IPS DF 19.7 (cell line): ENCODE data around the gene TRIM16.
"Not testable (repeated sequence)": the region's sequence is repeated elsewhere in the genome, so short reads cannot be mapped to it uniquely, and the experiment has no call there.

Experiments
- DNase-seq: peaks from one replicate; pipeline ENCODE4 v3.0.0-alpha.2; 2013; ENCODE audit warnings: low read depth, low spot score

Gene TRIM16

DNA sequence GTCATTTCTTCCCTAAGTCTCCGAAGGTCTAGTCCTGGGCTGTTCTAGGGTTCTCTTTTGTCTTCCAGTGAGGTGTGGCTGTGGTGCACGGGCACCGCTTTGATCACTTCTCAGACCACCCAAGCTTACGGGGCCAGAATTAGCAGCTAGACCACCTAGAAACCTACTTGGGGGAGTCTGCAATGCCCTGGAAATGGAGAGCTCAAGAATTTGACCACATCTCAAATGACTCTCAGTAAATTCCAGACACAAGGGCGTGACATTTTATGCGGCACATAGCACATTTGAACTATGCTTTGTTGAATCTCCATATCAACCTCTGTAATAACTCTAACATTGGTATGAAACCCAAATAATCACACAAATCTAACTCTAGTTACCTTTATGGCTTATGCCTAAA lies 24.9 kb downstream of the TRIM16 start:
- no peak for DNase-seq

DNA sequence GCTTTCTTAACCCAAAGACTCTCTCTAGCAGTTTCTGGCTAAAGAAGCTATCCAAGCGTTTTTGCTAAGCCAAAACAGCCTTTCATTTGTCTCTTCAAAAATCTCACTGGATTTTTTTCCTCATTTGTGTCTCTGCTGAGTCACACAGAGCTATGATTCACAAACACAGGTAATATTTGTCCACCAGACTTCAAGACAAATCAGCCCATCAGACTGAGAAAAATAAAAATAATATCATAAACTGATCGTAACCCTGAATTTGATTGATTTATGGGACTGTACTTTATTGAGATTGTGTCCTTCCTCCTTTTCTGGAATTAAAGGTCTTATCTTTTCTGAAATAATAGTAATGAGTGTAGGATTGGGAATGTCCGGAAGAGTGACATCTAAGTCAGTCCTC lies 25.8 kb downstream of the TRIM16 start:
- DNase-seq = no peak

DNA sequence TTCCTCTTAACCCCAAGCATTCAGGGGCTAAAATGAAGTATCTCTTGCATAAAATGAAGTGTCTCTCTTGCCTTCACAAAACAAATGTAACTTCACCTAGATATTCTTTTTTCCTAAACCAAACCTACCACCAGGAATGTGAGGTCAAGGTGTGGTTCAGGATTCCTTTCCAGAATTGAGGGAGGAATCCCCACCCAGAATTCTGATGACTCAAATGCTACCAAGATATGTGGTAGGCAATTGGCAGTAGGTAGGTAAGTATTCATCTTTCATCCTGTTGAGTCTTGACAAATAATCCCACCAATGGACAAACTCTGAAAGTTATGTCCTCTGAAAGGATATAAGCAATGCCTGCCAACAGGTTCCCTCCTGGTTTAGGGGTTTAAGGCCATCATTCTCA lies 26.2 kb downstream of the TRIM16 start:
- DNase-seq = no peak

DNA sequence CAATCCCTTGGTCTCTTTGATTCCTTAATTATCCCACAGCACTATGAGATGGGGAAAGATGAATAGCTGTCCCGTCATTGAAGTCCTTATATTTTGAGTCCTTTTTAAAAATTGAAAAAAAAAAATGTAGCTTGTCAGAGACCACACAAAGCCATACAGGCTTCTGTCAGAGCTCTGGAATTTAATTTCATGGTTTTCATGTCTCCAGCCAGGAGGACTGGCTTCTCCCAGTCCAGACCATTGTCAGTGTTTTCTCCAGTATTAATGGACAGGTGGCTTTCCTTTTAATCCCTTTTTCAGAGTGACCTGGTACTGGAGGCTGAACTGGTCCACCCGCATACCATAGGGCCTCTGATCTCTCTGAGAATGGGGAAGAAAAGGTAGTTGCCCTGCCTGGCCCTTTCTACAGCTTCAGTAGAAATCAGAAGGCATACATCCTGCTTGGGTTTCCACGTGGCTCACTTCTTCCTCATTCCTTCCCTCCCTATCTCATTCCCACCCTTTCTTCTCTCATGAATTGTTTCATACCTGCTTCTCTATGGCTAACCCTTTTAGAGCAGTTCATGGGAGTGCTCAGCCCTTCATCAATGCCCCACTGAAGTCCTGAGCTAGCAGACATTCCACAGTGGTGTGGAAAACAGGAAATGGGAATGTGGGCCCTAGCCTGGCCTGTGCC lies 29.1 kb downstream of the TRIM16 start:
- no peak for DNase-seq

DNA sequence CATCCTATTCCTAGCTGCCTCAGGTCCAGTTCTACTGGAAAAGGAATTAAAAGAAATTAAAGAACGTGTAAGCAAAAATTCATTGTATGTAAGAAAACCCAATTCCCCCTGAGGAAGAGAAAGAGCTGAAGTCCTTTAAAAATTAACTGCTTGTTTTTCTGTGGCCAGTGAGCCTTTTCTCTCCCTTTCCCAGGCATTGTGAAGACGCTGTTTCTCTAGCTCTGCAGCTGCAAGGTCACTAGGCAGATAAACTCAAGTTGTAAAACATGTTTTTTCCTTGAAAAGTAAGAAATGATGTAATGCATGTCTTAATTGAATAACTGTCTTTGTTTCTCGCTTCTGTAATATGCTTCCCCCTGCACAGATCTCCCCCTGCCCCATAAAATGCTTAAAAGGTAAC lies 29.7 kb downstream of the TRIM16 start:
- not testable (repeated sequence) for DNase-seq

DNA sequence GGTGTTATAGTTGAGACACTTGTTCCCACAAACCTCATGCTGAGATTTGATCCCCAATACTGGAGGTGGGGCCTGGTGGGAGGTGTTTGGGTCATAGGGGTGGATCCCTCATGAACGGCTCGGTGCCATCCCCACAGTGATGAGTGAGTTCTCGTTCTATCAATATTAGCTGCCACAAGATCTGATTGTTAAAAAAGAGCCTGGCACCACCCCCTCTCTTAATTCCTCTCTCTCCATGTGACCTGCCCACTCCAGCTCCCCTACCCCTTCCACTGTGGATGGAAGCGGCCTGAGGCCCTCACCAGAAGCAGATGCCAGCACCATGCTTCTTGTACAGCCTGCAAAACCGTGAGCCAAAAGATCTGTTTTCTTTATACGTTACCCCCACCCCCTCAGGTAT lies 31.2 kb downstream of the TRIM16 start:
- no peak for DNase-seq

DNA sequence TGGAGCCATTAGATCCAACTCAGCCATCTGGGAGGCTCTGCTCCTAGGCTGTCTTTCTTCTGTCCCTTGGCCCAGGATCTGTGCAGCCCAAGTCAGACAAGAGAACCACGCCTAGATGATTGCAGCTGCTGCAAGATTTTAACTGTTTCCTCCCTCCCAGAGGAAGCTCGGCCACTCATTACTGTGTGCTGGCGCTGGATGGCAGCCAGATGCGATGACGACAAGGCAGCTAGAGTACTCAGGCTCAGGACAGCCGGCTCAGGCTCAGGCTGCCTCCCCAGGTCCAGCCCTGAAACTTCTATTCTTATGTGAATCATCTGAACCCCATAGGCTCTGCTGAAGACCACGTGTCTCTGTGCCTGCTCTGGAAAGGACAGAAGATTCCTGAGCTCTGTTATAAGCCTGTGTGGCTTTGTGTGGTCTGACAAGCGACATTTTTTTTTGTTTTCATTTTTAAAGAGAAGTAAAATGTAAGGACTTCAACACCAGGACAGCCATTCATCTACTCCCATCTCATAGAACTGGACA lies 32.5 kb downstream of the TRIM16 start:
- peak; percentile 77 for DNase-seq

DNA sequence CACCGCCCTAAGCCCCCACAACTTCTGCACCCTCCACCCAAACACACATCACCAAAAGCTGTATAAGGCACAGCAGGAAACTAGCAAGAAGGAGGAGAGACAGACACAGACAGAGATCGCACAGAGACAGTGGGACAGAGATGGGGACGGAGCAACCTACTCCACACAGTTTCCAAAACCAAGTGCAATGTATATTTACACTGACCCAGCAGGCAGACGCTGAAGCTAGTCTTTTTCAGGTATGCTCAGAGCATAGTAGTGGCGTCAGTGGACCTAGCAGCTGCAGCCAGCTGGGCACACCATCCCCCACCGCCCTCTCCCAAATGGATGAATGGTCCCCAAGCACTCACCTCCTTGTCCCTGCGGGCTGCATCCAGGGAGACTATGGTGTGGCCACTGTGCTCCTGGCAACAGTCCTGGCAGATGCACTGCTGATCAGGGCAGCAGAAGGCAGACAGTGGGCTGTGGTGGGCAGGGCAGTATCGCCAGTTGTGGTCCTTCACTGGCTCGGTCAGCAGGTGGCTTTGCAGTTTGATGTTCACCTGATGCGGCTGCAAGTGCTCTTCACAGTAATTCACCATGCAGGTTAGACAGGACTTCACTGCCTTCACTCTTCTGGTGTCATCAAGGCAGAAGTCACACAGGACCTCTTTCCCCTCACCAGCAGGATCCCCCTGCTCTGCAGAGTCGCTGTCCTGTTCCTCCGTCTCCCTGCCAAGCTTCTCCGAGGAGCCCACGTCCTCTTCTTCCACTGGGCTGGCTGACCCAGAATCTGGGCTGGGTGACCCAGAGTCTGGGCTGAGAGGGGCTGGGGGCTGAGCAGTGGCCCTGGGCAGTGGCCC lies 33.1 kb downstream of the TRIM16 start:
- no peak for DNase-seq

DNA sequence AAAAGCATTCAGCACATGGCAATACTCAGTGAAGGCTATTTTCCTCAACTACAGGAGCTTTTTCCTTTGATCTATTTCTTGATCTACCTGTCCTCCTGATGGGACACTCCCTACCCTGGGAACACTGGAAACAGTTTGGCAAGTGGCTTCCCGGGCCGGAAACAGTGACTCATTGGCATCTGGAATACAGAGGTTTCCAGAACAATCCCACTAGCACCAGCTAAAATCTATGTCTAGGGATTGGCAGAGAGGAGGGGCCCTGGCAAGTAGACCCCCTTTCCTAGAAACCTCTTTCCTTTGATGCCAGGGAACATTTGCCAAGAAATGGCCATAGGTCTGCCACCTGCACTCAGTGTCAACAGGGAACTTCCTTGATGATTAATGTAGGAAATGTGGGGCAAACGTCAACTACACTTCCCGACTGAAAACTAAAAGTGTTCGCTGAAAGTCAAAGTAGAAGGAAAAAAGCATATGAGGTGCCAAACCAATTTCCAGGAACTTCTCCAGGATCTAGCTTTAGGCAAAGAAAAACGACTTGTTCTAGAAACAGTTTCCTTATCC lies 34.2 kb downstream of the TRIM16 start:
- no peak for DNase-seq

DNA sequence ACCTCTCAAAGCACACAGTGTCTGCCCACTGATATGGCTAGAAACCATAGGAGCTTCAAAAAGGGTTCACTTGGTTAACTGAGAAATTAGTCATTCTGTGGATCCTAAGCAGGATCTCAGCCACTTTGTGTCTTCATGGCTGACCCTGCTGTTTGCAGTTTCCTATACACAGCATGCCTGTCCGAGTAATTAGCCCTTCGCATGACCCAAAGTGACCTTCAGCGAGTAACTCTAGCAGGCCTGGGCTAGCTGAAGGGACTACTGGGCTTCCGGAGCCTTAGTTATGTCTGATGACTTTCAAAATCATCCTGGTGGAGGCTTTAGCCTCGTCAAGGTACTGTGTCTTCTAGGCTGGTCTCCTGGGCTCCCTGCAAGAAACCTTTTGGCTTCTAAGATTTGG lies 35.7 kb downstream of the TRIM16 start:
- no peak for DNase-seq

DNA sequence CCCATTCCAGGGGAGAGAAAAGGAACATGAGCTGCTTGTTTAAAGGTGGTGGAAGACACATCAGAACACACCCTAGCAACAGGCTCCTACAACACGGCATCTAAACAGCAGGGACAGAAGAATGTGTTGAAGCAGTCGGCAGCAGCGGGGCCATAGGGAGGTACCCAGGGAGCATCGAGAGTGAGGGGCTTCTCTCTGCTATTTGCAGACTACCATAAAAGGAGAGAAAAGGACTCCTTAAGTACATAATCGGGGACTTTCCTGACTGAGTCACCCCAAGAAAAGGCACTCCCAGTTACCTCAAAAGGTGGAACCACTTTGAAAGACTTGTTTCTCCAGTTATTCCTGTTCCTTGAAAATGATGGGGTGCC lies 38.2 kb downstream of the TRIM16 start:
- DNase-seq = not testable (repeated sequence)

DNA sequence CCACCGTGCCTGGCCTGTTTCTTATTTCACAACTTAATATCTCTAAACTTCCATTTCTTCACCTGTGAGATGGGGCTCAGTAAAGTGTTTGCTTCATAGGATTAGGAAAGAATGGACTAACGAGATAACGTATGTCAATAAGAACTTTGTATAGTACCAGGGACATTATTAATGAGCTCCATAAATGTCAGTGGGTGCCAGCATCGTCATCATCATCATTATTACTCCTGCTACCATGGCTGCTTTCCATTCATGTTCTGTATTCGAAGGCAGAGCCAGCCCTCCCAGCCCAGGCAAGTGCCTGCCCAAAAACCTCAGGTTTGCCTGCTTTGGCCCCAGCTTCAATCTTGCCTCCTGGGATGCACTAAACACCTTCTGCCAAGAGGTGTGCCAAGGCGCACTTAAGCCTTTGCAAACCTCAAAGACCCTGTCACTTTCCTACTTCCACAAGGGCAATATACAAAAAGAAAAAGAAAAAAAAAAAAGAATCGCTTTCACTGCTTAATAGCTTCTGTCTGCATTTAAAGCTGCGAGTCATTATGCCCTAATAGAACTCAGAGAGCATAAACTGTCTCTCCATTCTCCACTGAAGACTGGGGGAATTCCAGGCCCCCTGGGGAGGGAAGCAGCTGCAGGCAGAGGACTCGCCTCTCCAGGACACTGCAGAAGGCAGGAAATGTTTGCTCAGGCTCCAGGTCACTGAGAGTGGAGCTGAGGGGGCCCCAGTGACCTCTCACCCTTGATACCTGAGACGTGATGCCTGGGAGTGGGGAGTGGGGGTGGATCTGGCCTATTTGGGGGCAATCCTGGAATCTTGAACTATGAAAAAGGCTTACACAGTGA lies 38.8 kb downstream of the TRIM16 start:
- DNase-seq = not testable (repeated sequence)

DNA sequence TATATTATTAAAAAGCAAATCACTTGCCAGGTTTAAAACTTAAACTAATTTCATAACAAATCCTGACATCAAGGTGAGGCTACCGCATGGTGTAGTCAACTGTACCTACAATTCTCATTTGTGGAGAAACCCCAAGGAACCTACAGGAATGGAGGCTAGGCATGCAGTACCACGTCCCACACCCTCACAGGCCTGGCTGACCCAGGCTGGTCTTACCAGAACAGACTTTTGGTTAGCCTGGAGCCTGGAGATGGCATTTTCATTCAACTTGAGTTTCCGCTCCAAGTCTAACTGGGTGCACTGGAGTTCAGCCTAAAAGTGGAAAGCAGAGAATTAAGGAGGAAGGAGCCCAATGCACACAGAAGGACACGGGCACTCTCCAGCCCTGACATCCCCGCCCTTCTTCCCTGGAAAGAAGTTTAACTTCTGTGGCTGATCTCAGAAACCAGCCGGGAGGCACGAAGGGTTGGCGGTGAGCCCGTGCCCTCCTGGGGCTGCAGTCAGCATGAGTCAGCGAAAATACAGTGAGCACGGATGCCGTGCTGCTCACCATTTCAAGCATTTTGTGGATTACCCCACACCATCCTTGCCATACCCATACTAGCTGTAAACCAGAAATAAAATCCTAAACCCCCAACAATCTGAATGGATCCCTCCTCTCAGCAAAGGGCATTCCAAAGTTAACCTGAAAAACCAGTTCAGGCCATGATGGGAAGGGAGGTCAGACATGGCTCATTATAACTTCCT lies 41.4 kb downstream of the TRIM16 start:
- DNase-seq = not testable (repeated sequence)

DNA sequence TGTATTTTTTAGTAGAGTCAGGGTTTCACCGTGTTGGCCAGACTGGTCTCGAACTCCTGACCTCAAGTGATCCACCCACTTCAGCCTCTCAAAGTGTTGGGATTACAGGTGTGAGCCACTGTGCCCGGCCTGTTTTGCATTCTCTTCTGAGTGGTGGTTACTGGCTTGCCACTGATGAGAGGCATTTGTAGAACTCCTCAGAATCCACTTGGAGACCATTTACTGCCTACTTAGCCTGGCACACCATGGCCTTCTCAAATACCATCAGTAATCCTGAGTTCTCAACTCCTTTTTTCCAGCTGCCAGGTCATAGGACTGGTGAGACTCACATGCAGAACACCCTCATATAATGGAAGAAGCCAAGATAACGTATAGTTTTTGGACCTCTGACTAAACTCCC lies 42.1 kb downstream of the TRIM16 start:
- not testable (repeated sequence) for DNase-seq

DNA sequence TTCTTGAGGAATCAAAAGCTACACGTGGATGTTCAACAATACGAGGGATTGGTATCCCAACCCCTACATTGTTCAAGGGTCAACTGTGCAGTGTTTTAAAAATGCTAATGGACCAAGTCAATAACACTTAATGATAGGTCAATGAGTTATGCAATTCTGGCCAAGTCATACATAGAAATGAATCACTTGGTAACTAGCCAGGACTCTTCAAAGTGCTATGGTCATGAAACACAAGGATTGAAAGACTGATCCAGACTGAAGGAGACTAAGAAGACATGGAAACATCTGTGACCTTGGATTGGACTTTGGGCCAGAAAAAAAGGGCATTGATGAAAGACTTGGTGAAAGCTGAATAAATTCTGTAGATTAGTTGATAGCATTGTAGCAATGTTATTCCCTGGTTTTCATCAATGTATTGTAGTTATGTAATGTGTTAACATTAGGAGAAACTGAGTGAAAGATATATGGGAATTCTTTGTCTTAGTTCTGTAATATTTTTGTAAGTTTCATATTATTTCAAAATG lies 53.1 kb downstream of the TRIM16 start:
- not testable (repeated sequence) for DNase-seq

DNA sequence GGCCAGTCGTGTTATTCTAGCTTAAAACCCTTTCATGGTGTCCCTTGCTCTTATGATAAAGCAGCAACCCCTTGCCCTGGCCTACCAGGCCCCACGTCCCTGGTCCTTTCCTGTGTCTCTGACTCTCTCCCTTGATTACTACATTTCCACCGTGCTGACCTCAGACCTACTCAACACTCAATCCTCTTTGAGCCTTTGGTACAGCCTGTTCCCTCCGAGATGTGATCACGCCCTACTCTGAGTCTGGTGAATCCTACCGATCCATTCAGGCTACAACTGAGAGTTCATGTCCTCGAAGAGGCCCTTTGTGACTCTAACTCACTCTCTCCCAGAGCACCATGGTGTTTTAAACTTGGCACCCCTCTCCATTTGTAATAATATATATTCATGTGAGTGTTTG lies 54.1 kb downstream of the TRIM16 start:
- not testable (repeated sequence) for DNase-seq

DNA sequence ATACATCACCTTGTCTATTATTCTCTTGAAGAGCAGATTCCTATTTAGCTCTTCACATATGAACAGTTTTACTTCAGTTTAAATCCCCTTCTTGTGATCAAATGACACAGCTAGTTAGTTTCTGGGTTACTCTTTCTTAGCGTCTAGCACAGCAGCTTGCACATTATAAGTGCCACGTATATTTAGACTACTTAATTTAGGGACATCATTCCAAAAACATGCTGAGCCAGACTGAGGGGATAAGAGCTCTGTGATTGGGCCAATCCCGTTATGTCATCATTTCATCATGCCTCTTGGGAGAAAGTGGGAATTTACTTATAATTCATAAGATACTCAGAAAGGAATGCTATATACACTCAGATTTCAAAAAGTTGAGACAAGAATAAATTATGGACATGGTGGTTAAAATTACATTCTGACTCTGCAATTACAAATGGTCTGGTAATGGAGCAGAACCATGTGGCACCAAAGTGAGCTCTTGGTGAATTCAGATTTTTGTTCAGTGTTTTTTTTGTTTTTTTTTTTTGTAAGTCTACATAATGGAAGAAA lies 60.4 kb downstream of the TRIM16 start:
- not testable (repeated sequence) for DNase-seq

DNA sequence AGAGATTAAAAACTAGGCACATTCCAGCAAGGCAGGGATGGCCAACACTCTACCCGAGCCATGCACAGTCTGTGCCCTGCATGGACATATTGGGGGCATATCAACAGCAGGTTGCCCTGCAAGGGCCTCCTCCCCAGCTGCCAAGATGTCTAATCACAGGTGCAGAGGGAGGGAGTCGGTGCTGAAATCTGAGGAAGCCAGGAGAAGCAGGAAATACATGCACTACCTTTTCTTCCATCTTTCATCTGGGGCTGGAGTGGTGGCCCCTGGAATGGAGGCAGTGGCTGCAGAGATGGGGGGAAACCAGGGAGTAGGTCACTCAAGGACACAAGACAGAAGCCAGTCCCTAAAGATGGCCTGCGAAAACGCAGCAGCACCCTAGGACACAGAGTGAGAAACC lies 60.9 kb downstream of the TRIM16 start:
- DNase-seq = not testable (repeated sequence)

DNA sequence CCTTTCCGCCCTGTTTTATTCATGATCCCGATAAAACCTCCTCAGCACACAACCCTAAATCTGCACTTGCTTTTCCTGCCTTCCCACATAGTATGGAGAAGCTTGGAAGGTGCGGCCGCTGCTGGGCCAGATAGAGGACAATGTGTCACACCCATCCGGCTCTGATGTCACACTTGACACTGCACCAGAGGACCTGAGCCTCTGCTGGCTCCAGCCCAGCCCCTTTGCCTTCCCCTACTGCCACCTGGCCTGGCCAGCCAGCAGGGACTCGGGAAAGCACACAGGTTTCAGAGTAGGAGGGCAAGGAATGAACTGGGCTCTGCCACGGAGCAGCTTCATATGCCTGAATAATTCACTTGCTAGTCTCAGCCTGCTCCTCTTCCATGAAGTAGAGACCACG lies 62.0 kb downstream of the TRIM16 start:
- DNase-seq = not testable (repeated sequence)

DNA sequence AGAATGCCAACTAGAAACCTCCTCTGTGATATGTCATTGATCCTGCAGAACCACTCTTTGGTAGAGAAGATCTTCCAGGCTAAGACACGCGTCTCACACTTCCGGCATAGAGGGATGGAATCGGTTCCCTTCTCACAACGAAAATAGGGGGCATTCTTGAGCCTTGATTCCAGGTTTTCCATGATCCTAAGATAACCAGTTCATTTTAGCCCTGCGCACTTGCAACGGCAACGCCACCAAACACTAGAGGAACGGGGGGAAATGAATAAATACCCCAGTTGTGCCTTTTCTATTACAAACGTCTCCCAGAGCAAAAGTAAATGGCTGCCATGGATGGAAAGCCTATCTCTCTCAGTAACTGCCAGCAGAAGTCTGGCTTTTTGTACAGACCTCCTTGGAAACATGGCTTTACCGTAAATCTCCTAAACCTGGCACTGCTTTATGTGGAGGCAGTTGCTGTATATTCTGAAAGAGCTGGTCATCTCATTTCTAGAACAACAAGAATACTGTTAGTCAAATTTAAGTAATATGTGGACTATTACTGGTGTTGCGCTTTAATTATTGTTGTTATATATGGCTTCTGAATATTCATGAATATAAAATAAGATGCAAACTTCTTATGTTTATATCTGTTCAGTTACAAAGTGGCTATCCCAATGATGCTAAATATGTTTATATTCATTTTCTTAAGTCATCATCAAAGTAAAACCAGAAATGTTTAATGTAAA lies 64.6 kb downstream of the TRIM16 start, which contains the start of gene FBXW10B:
FBXW10B (minus strand) TSS at position 374 of the 728 bp plus-strand sequence; CDS start at position 182, 192 bp downstream.
- DNase-seq = not testable (repeated sequence)
